Measurements from ENCODE around the gene GC. TPM values are rescaled to one million over a fixed set of nuclear protein-coding genes. Genes with fewer than 3 reads are reported as not detected.

GC gene
- total RNA-seq, 1 experiment from 2014 or later = 1.8 TPM

DNA sequence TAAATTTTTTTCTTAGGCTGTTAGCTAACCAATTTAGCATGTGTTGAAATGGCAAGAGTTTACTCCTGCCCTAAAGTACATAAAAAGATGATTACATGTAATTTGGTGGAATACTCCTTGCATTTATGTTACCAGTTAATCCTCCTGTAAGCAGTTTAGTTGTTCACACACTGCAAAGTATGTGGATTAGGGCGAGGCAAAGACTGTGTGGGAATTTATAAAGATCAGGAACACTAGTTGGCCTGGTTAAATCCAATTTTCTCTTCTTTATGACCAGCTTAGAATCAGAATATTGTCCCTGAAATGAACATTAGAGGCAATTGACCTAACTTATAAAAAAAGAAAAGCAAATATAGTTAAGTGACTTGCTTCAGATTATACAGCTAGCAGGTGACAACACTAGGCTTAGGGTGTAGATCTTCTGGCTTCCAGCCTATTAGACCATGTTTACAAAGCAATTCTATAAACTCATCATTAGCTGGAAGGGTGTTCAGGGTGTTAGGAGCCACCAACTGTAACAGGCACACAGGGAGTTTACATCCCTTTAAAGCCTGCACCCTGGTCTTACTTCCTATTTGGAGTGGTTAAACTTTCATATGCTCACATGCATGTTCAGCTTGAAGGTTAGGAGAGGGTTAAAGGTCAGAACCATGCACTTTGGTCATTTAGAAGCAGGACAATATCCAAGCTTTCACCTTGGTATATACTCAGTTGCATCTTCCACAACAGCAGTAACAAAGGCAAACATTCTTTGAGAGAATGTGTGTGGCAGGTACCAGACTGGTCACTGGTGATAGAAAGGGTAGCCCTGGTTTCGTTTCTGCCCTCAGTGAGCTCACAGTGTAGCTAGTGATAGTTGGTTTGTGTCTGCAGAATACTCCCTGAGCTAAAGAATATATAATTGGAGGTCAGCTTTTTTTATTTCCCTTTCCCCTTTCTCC is 72.6 kb downstream of the GC start:
- CTCF ChIA-PET = no interaction called here
- intact Hi-C loops (cut with micrococcal nuclease) = loop anchor here (5.0 kb wide), 2 partner anchors 484 to 524 kb away; no protein-coding TSS in a partner anchor
- DNase-seq (ENCODE audit: low read depth, low spot score) (no peak), ATAC-seq (no peak)
- no peaks in the 10 kb centered on the region for H3K9me2 ChIP-seq (ENCODE audit: insufficient read depth)
- H3K79me2 ChIP-seq (ENCODE audit: insufficient read depth, low read length) = no peaks in the 10 kb centered on the region
- H3K27ac ChIP-seq (ENCODE audit: low read depth, low read length) = no peak overlapping the region
- no peak for TF ChIP-seq YY1 (IDR thresholded peaks at IDR 0.05; ENCODE audit: extremely low read depth, insufficient replicate concordance, low read depth, low read length)
- no peak for TF ChIP-seq FOSL1 (IDR thresholded peaks at IDR 0.05; ENCODE audit: low read depth)
- no peak for TF ChIP-seq CEBPB (IDR thresholded peaks at IDR 0.05; ENCODE audit: low read depth)
- TF ChIP-seq EZH2 (IDR thresholded peaks at IDR 0.05) = no peak
- no peak for TF ChIP-seq CBX3 (IDR thresholded peaks at IDR 0.05; ENCODE audit: low read depth)
- TF ChIP-seq, protein P1, sequence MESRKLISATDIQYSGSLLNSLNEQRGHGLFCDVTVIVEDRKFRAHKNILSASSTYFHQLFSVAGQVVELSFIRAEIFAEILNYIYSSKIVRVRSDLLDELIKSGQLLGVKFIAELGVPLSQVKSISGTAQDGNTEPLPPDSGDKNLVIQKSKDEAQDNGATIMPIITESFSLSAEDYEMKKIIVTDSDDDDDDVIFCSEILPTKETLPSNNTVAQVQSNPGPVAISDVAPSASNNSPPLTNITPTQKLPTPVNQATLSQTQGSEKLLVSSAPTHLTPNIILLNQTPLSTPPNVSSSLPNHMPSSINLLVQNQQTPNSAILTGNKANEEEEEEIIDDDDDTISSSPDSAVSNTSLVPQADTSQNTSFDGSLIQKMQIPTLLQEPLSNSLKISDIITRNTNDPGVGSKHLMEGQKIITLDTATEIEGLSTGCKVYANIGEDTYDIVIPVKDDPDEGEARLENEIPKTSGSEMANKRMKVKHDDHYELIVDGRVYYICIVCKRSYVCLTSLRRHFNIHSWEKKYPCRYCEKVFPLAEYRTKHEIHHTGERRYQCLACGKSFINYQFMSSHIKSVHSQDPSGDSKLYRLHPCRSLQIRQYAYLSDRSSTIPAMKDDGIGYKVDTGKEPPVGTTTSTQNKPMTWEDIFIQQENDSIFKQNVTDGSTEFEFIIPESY (IDR thresholded peaks at IDR 0.05; ENCODE audit: extremely low read depth, insufficient replicate concordance, low read length) = no peak
- TF ChIP-seq, protein P2, sequence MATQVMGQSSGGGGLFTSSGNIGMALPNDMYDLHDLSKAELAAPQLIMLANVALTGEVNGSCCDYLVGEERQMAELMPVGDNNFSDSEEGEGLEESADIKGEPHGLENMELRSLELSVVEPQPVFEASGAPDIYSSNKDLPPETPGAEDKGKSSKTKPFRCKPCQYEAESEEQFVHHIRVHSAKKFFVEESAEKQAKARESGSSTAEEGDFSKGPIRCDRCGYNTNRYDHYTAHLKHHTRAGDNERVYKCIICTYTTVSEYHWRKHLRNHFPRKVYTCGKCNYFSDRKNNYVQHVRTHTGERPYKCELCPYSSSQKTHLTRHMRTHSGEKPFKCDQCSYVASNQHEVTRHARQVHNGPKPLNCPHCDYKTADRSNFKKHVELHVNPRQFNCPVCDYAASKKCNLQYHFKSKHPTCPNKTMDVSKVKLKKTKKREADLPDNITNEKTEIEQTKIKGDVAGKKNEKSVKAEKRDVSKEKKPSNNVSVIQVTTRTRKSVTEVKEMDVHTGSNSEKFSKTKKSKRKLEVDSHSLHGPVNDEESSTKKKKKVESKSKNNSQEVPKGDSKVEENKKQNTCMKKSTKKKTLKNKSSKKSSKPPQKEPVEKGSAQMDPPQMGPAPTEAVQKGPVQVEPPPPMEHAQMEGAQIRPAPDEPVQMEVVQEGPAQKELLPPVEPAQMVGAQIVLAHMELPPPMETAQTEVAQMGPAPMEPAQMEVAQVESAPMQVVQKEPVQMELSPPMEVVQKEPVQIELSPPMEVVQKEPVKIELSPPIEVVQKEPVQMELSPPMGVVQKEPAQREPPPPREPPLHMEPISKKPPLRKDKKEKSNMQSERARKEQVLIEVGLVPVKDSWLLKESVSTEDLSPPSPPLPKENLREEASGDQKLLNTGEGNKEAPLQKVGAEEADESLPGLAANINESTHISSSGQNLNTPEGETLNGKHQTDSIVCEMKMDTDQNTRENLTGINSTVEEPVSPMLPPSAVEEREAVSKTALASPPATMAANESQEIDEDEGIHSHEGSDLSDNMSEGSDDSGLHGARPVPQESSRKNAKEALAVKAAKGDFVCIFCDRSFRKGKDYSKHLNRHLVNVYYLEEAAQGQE (IDR thresholded peaks at IDR 0.05; ENCODE audit: low read depth) = no peak
- no peak for TF ChIP-seq EZH2phosphoT487 (IDR thresholded peaks at IDR 0.05; ENCODE audit: borderline replicate concordance)
- TF ChIP-seq SP1 (IDR thresholded peaks at IDR 0.05; ENCODE audit: low read depth) = no peak
- RAD21 ChIA-PET (ENCODE audit: low non-redundant PET in 1 of 2, low total read pairs in 2 of 2, uncharacterized antibody in 2 of 2, unreplicated experiment in 2 of 2) = no interaction called here
- POLR2A ChIA-PET = no interaction called here
- H3K4me1 ChIP-seq (ENCODE audit: control insufficient read depth in 1 of 2, insufficient read depth in 2 of 2, low read length in 2 of 2) = no peaks in the 10 kb centered on the region
- H3K4me3 ChIP-seq (replicated peaks in 1 of 2; ENCODE audit: low read depth in 1 of 2, low read length in 2 of 2) = no peak overlapping the region
- no peak overlapping the region for H3K9ac ChIP-seq (ENCODE audit: low read length)
- no peaks in the 10 kb centered on the region for H3K9me3 ChIP-seq (ENCODE audit: control insufficient read depth in 1 of 2, insufficient read depth in 1 of 2, low read depth in 1 of 2, low read length in 2 of 2)
- H3K4me2 ChIP-seq (ENCODE audit: low read length) = no peak overlapping the region
- no peaks in the 10 kb centered on the region for H4K20me1 ChIP-seq (ENCODE audit: insufficient read depth)
- no peaks in the 10 kb centered on the region for H3K27me3 ChIP-seq (ENCODE audit: insufficient read depth, low read length)
- no peak overlapping the region for H2AFZ ChIP-seq (ENCODE audit: low read depth, low read length, poor library complexity, severe bottlenecking)
- BruUV-seq (replicated peaks) = no TSS peak
- H3K36me3 ChIP-seq (ENCODE audit: control insufficient read depth in 1 of 2, insufficient read depth in 2 of 2, low read length in 2 of 2) = no peaks in the 10 kb centered on the region
